ENCODE data around the gene TMEM181. TPM values are rescaled to one million over a fixed set of nuclear protein-coding genes. Genes with fewer than 3 reads are reported as not detected.
"Not testable (repeated sequence)": the region's sequence is repeated elsewhere in the genome, so short reads cannot be mapped to it uniquely, and the experiment has no call there.

The TMEM181 gene
- total RNA-seq, 1 donor from 2014 or later: 41.7 TPM

DNA sequence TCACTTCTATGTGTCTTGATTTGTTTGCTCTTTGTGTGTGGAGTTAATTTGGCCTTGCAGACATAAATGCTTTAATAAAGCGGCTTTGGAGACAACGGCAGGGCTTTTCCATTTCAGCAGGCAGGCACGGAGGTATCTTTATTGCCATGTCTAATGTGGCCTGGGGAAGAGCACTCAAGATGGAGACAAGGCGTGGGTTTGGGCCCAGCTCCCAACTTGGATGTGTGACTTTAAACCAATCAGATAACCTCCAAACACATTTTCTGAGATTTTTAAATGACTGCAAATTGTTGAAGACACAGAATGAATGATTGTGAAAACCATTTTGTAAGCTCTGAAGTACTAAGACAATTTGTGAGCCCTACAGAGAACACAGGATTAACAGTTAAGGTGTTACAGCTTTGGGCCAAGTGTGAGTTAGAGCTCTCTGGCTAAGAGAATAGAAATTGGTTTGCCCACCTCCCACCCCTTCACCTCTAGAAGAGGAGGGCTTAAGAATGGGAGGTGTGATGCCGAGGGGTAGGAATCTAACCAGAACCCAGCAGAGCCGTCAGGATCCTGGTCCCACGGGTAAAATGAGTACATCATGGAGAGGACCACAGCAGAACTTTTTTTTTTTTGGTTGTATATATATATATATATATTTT, 75.7 kb downstream of the TMEM181 start:
- no peak for DNase-seq (ENCODE audit: low read depth, low spot score)

DNA sequence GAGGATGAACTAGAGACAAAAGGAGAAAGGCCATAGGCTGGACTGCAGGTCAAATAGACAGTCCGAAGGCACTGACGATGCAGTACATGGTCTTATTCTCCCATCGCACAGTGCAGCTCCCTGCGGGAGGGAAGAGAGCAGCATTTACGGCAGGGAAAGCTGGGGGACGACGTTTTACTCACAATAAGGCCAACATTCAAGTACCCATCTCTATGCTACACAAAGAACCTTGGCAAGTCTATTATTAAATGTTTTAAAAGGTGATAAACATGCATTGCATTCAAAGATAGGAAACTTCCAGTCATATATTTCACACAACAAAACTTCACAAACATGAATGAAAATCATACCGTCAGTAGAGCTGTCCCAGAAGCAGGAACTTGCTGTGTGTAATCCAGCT, 76.9 kb downstream of the TMEM181 start:
- no peak for DNase-seq (ENCODE audit: low read depth, low spot score)

DNA sequence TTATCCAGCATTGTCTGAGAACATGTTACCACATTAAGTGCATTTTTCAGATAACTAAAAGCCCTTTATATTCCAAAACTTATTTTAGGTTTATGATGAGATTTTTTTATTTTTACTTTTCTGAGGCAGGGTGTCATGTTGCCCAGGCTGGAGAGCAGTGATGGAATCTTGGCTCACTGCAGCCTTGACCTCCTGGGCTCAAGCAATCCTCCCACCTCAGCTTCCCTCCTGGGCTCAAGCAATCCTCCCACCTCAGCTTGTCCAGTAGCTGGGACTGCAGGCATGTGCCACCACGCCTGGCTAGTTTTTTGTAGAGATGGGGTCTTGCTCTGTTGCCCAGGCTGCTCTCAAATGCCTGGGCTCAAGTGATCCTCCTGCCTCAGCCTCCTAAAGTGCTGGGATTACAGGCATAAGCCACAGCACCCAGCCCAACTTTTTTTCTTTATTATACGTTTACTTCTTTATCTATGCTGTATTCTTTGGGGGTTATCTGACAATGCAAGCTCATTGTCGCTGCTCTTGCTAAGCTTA, 78.5 kb downstream of the TMEM181 start:
- no peak for DNase-seq (ENCODE audit: low read depth, low spot score)

DNA sequence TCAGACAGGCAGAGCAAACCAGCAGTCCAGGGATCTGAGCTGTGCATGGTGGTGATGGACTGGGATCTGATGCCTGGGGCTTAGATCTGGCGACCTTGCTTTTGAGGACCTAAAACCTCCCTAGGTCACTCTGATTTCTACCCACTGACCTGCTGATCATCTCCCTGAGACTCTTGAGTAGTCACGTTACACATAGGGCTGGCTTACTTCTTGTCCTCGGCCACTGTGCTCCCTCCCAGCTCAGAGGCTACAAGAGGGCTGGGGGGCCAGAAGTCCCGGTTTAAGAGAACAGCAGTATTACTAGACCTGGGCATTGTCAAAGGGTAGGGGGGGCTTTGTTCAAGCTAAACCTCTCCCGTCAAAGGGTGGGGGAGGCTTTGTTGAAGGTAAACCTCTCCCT, 79.2 kb downstream of the TMEM181 start:
- no peak for DNase-seq (ENCODE audit: low read depth, low spot score)

DNA sequence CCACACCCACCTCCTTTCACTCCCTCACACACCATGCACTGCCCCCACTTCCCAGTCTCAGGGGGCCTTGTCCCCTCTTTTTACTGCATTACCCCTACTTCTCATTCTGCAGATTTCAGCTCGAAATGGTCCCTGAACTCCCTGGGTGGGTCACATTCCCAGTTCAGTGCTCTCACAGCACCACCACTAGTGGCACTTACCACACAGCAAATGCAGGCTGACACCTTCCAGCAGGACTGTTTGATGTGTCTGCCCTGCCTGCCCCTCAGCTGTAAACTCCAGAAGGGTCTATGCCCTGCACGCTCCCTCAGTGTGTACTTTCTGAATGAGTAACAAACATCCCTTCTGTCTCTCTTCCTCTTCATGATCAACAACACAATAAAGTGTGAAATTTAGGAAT, 80.6 kb downstream of the TMEM181 start:
- no peak for DNase-seq (ENCODE audit: low read depth, low spot score)

DNA sequence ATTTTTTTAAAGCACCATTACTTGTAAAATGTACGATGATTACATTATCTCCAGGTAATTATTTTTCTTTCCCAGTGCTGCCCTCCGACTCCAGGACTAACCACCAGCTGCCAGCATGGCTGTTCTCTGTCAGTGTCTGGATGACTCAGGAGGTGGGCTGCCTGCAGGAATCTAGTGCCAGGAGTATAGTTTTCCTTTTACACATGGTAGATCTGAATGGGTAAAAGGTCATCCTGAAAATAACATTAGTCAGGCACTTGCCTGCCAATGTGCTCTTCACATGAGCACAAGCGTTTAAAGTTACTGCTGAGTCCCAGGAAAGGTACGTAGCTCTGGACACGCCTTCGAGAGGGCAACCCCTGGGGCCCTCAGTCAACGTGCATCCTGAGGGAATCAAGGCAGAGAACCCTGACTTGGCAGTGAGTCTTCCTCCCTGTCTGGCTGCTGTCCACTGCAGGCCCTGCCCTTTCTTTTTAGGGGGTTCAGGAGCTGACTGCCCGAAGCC, 82.3 kb downstream of the TMEM181 start:
- peak; percentile 36 for DNase-seq (ENCODE audit: low read depth, low spot score)

DNA sequence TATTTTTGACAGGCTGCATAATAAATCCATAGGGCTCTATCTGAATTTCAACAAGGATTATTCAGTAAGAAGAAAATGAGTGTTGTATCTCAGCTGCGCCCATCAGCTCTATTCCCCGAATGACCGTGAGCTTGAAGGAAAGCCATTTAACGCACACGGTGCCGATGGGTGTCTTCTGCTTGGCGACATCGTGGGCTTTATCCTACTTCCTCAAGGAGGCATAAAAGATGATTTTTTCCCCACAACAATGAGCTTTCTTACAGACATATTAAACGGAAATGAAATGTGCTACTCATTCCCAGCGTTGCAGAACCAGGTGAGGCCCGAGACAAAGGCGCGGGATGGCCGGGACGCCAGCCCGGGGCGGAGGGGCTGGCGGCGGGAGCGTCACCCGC, 83.9 kb downstream of the TMEM181 start:
- DNase-seq (ENCODE audit: low read depth, low spot score): no peak

DNA sequence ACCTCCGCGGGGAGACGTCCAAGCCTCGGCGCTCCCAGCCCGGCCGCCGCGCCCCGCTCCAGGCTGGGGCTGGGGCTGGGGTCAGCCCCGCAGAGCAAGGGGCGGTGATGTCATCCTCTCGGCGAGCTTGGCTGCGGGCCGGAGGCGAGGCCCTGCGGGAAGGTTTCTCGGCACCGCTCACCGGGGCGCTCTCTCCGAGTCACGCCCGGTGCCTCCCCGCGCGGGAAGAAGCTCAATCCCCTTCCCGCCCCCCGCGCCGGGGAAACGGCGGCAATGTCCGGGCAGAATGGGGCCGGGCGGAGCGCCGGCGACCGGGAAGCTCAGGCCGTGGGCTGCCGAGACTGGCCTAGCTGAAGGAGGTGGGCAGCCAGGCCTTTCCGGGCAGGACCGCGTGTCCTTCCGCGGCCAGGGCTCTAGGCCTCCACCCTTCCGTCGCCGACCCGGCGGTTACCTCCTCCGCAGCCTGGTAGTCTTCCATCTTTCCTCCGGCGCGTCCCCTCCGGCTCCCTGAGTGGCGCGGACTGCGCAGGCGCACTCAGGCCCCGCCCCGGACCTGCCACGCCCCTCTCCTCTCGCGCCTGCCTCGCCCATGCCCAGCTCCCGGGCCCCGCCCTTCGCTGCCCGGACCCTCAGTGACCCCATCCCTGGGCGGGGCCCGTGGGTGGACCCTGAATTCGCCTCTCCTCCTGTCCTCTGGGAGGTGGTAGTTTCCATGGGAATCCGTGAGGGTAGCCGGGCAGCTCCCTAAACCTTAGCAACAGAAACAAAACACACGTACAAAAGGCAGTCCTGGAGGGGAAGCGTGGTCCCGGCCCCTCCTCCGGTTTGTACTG, 84.6 kb downstream of the TMEM181 start, which contains the start of gene DYNLT1:
TSS of gene DYNLT1 (minus strand) at position 513 of the 833 bp plus-strand sequence. CDS start at position 478, 35 bp downstream.
- peak; percentile 56 for DNase-seq (ENCODE audit: low read depth, low spot score)

DNA sequence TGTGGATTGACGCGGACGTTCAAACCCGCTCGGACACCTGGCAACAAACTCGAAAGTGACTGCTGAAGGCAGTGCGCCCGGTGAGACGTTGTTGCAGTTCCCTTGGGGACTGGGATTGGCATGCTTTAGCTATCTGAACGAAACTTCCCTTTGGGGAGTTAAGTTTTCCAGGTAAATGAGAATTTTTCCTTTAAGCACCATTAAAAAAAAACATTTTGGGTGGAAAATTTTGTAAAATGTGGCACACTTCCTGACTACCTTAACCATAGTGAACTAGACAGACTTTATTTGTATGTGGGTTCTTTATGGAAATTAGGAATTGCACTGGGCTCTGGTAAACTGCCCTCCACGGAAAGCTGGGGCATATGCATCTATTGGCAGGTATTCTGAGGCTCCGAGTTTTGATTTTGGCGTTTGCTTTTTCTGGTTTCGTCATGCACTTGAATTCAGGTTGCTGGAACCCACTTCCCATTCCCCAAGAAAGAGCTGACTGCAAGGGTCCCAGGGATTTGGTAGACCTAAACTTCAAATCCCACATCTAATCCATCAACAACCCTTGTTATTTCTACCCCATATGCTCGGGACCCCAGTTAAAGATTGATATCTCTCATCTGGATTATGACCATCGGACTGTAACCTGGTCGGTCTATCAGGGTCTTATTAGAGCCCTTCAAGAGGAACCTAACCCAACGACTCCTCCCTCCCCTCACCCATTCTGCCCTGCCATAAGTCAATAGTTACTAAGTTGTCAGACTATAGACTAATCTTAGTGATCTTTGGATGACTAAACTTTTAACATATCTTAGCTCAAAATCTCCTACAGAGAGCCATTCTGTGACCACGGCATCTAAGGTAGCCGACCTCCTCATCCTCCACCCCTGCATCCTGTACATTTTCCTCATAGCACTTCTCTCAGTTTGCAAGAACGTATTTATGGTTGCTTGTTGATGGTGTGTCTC, 85.5 kb downstream of the TMEM181 start:
- DNase-seq (ENCODE audit: low read depth, low spot score): no peak

DNA sequence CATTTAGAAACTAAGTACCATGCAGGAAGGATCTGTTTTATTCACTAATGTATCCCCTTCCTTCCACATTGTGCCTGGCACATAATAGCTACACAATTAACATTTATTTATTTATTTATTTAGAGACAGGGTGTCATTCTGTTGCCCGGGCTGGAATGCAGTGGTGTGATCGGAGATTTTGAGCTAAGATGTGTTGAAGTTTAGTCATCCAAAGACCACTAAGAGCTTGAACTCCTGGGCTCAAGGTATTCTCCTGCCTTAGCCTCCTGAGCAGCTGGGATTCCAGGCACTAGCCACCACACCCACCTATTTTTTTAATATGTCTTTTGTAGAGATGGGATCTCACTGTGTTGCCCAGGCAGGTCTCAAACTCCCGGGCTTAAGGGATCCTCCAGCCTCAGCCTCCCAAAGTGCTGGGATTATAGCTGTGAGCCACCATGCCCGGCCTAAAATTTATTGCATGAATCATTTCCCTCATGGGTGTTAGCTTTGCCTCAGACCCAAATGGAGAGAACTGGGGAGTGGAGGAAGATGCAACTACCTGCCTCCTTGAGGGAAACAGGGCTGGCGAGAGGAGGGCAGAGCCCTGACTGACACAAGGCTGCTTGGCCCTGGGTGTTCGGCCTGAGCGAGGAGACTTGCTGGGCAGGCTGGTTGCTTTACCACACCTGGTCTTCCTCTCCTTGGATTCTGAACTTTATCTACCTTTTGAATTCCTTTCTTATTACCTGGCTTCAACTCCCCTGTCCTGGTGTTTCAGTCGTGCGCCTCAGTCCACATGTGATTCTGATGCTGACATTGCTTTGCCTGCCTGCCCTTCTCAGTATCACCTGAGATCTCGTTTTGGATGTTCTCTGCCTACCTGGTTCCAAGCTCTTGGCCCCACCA, 86.4 kb downstream of the TMEM181 start:
- DNase-seq (ENCODE audit: low read depth, low spot score): no peak

DNA sequence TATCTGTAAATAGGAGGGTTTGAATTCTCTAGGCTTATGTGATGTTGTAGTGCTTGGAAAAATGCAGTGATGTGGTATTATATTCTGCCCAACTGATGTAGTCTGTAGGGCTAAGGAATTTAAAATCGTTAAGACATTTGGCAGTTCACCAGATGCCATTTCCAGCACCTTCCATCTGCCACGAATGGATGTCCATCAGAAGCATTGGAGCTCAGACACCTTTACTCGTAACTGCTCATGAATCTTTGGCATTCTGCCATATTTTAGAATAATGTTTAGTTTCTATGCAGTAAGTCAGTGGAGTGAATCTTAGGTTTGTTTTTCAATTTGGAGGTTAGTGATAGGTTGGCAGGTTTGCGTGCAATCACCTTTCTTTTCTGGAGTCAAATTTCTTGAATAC, 87.6 kb downstream of the TMEM181 start:
- no peak for DNase-seq (ENCODE audit: low read depth, low spot score)

DNA sequence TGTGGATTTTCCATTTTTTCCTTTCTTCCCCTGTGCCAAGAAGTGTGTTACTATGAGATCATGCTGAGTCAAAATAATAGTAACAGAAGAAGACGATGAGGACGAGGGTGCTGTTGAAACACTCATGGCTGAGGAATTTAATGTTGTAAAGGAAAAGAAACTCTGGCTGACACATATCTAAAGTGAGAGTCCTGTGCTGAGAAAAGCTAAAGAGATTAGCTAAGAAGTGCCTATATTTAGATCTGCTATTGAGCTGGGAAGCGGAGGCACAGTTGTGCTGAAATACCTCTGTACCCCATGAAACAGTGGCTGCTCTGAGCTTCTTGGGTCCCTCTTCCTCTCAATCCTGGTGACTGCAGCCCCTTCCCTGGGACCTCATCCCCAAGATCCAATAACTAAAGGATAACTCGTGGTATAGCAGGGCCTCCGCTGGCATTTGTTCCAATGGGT, 88.8 kb downstream of the TMEM181 start:
- no peak for DNase-seq (ENCODE audit: low read depth, low spot score)

DNA sequence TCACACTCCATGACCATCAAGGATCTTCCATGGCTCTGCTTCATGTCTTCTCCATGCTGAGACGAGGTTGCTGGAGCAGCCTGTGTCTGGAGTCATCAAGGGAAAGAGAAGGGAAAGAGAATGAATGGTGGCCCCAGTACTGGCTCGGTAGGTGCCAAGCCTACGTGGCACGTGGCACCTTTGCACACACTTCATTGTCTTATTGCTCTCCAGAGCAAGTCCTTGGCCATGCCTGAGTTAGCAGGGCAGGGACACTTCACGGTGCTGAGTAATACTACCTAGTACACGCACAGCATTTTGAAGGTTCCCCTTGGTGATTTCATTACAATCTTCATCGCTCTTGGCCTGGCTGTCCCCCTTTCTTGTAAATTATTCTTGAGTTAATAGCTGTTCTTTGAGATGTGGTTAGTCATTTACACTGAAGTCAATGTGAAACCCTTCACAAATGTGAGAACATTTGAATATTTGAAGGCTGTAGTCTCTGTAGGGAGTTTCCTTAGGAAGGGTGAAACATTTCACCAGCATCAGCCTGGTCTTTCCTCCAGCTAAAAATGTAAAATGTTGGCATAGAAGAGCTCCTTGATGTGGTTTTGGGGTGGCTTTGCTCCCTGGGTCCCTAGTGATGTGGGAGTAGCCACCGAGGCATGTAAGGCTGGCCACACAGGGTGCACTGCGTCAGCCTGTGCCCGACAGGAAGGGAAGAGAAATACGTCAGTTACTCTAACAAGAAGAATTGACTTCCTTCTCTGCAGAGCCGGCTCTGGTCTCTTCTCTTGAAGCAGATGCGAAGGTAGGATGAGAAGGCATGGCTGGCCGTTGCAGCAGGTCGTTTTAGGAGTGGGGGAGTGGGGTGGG, 89.6 kb downstream of the TMEM181 start, which contains the start of gene SYTL3:
TSS of gene SYTL3 (plus strand) at position 766 of the 855 bp plus-strand sequence. CDS start 13,215 bp downstream, outside the sequence.
- DNase-seq (ENCODE audit: low read depth, low spot score): no peak

DNA sequence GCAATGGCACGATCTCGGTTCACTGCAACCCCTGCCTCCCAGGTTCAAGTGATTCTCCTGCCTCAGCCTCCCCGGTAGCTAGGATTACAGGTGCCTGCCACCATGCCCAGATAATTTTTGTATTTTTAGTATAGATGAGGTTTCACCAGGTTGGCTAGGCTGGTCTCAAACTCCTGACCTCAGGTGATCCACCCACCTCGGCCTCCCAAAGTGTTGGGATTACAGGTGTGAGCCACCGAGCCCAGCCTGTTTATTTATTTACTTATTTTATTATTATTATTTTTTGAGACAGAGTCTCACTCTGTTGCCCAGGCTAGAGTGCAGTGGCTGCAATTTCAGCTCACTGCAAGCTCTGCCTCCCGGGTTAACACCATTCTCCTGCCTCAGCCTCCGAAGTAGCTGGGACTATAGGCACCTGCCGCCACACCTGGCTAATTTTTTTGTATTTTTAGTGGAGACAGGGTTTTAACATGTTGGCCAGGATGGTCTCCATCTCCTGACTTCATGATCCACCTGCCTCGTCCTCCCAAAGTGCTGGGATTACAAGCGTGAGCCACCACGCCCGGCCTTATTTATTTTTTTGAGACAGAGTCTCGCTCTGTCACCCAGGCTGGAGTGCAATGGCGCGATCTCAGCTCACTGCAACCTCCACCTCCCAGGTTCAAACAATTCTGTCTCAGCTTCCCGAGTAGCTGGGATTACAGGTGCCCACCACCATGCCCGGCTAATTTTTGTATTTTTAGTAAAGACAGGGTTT, 92.3 kb downstream of the TMEM181 start:
- not testable (repeated sequence) for DNase-seq (ENCODE audit: low read depth, low spot score)

DNA sequence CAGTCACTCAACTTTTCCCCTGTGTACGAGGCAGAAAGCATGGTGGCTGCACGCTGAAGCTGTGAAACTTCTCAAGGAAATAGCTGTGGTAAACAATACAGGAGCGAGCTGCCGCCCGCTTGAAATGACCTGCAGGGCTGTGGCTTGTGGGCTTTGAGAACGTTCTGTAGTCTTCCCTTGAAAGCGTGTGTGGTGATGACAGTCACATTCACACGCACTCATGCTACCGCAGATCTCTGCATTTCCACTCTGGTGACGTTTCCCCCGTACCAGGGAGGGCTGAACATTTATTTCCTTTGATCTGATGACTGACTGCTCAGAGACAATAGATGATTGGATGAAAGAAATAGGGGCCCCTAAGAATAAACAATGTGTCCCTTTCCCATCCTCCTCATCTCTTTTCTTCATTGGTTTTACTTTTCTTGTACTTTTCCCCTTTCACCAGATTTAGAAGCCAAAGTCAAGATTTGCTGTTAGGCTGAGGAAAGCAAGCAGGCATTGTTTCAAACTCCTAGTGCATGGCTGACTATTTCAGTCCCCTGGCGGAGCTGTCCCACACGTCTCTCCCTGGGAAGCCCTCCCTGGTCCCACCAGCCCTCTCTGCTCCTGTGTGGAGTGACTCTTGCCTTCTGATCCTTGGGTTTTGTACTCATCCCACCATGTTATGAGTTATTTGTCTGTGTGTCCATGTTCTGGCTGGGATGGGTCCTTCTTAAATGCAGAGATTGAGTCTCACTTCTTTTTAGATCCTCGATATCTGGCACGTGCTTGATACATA, 93.9 kb downstream of the TMEM181 start:
- DNase-seq (ENCODE audit: low read depth, low spot score): no peak

DNA sequence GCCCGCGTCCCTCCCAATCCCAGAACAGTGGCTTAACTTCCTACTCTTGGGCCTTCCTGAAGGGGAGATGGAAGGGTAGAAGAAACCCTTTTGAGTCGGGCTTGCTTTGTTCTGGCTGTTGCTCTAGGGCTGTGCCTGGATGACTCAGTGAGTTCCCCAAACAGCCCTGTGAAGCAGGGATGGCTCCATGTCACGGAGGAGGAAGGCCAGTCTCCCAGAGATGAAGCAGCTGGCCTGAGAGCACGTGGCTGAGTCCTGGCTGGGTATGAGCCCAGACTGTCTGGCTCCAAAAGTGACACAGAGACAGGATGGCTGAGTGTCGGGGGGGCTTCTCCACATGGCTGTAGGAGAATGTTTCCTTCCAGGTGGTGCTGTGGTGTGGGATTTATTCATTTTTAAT, 94.6 kb downstream of the TMEM181 start:
- no peak for DNase-seq (ENCODE audit: low read depth, low spot score)

DNA sequence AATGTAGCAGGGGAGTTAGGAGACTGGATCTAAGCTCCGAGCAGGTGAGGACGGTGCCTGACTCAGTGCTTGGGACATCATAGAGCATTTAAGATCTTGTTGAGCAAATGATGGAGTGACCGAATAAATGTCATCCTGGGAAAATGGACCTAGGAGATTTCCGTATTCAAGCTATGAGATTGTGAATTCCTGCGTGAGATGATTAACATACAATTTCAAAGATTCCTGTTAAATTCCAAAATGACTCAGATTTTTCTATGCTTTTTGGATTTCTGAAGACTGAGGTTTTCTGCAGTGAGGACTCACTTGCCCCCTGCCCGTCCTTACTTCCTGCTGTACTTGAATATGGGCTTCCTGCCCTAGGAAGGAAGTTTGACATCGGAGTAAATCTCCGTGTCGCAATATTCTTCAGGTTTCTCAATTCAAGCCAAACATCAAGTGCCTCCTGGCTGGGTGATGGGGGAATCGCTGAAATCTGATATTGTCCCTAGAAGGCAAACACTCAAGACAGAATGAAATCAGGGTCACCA, 95.1 kb downstream of the TMEM181 start:
- DNase-seq (ENCODE audit: low read depth, low spot score): no peak

All from pulmonary artery endothelial cell (primary cell).